GM23338 (cell line): ENCODE data around the gene AKNA. TPM values are rescaled to one million over a fixed set of nuclear protein-coding genes. Genes with fewer than 3 reads are reported as not detected.
"Not testable (repeated sequence)": the region's sequence is repeated elsewhere in the genome, so short reads cannot be mapped to it uniquely, and the experiment has no call there.

ENCODE experiments used
- ATAC-seq: fragments of 200-7000 bp; cut with Tn5 transposase; 3 replicates; pipeline ENCODE4 v1.9.1; 2020
- DNase-seq: peaks from one replicate; pipeline ENCODE4 v3.0.0-alpha.2; 2015; ENCODE audit warnings: low spot score
- H2AFZ ChIP-seq: fragments of 200-600 bp; sonication (generic); 2 replicates; pipeline ENCODE4 v1.8.0; 2016; ENCODE audit warnings: antibody characterized with exemption, mild to moderate bottlenecking, moderate library complexity
- H3F3A ChIP-seq: fragments of 200-600 bp; sonication (generic); replicated peaks from 2 replicates; pipeline ENCODE4 v1.8.0; 2017; ENCODE audit warnings: antibody characterized with exemption, mixed run types, low read depth
- H3K27ac ChIP-seq: fragments of 200-600 bp; sonication (generic); 2 replicates; pipeline ENCODE4 v1.6.1; 2016; ENCODE audit warnings: low read depth
- H3K27me3 ChIP-seq: fragments of 200-600 bp; sonication (generic); 2 replicates; pipeline ENCODE4 v1.8.0; 2016; ENCODE audit warnings: mild to moderate bottlenecking, mixed run types, moderate library complexity; ENCODE audit not compliant: insufficient read depth
- H3K36me3 ChIP-seq: fragments of 200-600 bp; sonication (generic); 2 replicates; pipeline ENCODE4 v1.8.0; 2016; ENCODE audit warnings: mild to moderate bottlenecking; ENCODE audit not compliant: insufficient read depth
- H3K4me1 ChIP-seq: fragments of 200-600 bp; sonication (generic); 2 replicates; pipeline ENCODE4 v1.8.0; 2016; ENCODE audit warnings: mild to moderate bottlenecking, moderate library complexity; ENCODE audit not compliant: insufficient read depth
- H3K4me2 ChIP-seq: fragments of 200-600 bp; sonication (generic); 2 replicates; pipeline ENCODE4 v1.7.1; 2017; ENCODE audit warnings: mixed run types
- H3K4me3 ChIP-seq: fragments of 200-600 bp; sonication (generic); 2 replicates; pipeline ENCODE4 v1.6.1; 2016; ENCODE audit warnings: mixed run types
- H3K79me2 ChIP-seq: fragments of 200-600 bp; sonication (generic); replicated peaks from 2 replicates; pipeline ENCODE4 v1.8.0; 2017; ENCODE audit warnings: mild to moderate bottlenecking; ENCODE audit not compliant: insufficient read depth
- H3K9me2 ChIP-seq: fragments of 200-600 bp; sonication (generic); 2 replicates; pipeline ENCODE4 v1.8.0; 2017; ENCODE audit not compliant: insufficient read depth
- H4K20me1 ChIP-seq: fragments of 200-600 bp; sonication (generic); replicated peaks from 2 replicates; pipeline ENCODE4 v1.8.0; 2017; ENCODE audit warnings: mild to moderate bottlenecking; ENCODE audit not compliant: insufficient read depth
- H3K27ac Mint-ChIP-seq: 2 replicates; pipeline ENCODE4 v1.8.0; 2020; ENCODE audit warnings: inconsistent platforms, mild to moderate bottlenecking, moderate library complexity, mixed read lengths
- H3K27me3 Mint-ChIP-seq: 3 replicates; pipeline ENCODE4 v1.8.0; 2022; ENCODE audit warnings: low read depth, mild to moderate bottlenecking, moderate library complexity, mixed read lengths, inconsistent platforms; ENCODE audit not compliant: insufficient read depth, poor library complexity
- H3K36me3 Mint-ChIP-seq: 3 replicates; pipeline ENCODE4 v1.8.0; 2021; ENCODE audit warnings: low read depth, mild to moderate bottlenecking, inconsistent platforms, moderate library complexity, mixed read lengths
- H3K4me1 Mint-ChIP-seq: 3 replicates; pipeline ENCODE4 v1.8.0; 2020; ENCODE audit warnings: mild to moderate bottlenecking, inconsistent platforms, mixed read lengths
- H3K4me3 Mint-ChIP-seq: 3 replicates; pipeline ENCODE4 v1.8.0; 2021; ENCODE audit warnings: moderate library complexity, mild to moderate bottlenecking, inconsistent platforms, mixed read lengths
- H3K9me3 Mint-ChIP-seq: 3 replicates; pipeline ENCODE4 v1.8.0; 2020; ENCODE audit warnings: moderate library complexity, mild to moderate bottlenecking, inconsistent platforms, mixed read lengths
- CREB1 ChIP-seq: fragments of 250-450 bp; sonication (Bioruptor Pico); IDR thresholded peaks from 2 replicates; pipeline ENCODE4 v1.5.0; 2020; ENCODE audit warnings: low read depth, mild to moderate bottlenecking, moderate library complexity
- CTCF ChIP-seq, 2 experiments: fragments of 200-600 bp in 1 of 2; sonication (generic) in 1 of 2; conservative IDR thresholded peaks; 2 replicates each; pipeline versions ENCODE4 v1.5.1 to v1.6.1; 2016 to 2017; ENCODE audit warnings: antibody characterized with exemption in 2 of 2, low read depth in 2 of 2, mild to moderate bottlenecking in 2 of 2, moderate library complexity in 1 of 2
- ETS1 ChIP-seq: IDR thresholded peaks from 2 replicates; pipeline ENCODE4 v1.6.1; 2016; ENCODE audit warnings: antibody characterized with exemption
- EZH2 ChIP-seq: fragments of 200-600 bp; sonication (generic); IDR thresholded peaks from one replicate; pipeline ENCODE4 v1.8.0; 2017; ENCODE audit warnings: antibody characterized with exemption, mild to moderate bottlenecking, low read depth; ENCODE audit not compliant: unreplicated experiment
- EZH2phosphoT487 ChIP-seq: fragments of 200-600 bp; sonication (generic); IDR thresholded peaks from one replicate; pipeline ENCODE4 v1.8.1; 2018; ENCODE audit warnings: antibody characterized with exemption; ENCODE audit not compliant: unreplicated experiment
- NANOG ChIP-seq: IDR thresholded peaks from 2 replicates; pipeline ENCODE4 v1.6.1; 2016; ENCODE audit warnings: antibody characterized with exemption, borderline replicate concordance
- POLR2AphosphoS5 ChIP-seq: IDR thresholded peaks from 2 replicates; pipeline ENCODE4 v1.6.1; 2016; ENCODE audit warnings: antibody characterized with exemption, low read depth
- STAT1 ChIP-seq: IDR thresholded peaks from one replicate; pipeline ENCODE4 v1.6.1; 2016; ENCODE audit warnings: antibody characterized with exemption; ENCODE audit not compliant: unreplicated experiment
- ZNF114 ChIP-seq: fragments of 250-450 bp; sonication (Bioruptor Pico); IDR thresholded peaks from 2 replicates; pipeline ENCODE4 v1.5.0; 2020; ENCODE audit warnings: mild to moderate bottlenecking, moderate library complexity
- ZNF331 ChIP-seq: fragments of 250-450 bp; sonication (Bioruptor Pico); IDR thresholded peaks from 2 replicates; pipeline ENCODE4 v1.5.0; 2020; ENCODE audit warnings: low read depth, mild to moderate bottlenecking, moderate library complexity
- polyA plus RNA-seq: library from polyadenylated mRNA; unstranded; fragments of >200 nt; fragmentation: Nextera tagmentation; extraction: Ambion mirVana; gene quantifications from 2 replicates; pipeline ENCODE4 v1.2.1, GENCODE V29; 2016
- total RNA-seq: library from RNA; depleted of rRNA; stranded (reverse); fragments of >200 nt; shearing (Covaris generic); gene quantifications from 2 replicates; pipeline ENCODE4 v1.2.3, GENCODE V29; 2014
- TF ChIP-seq, protein P1 (sequence below): fragments of 250-450 bp; sonication (Bioruptor Pico); IDR thresholded peaks from 2 replicates; pipeline ENCODE4 v1.5.0; 2020; ENCODE audit warnings: mild to moderate bottlenecking, moderate library complexity

Gene AKNA
- total and polyA plus RNA-seq, 2 experiments from 2014 or later: 9.0 to 28.1 TPM

DNA sequence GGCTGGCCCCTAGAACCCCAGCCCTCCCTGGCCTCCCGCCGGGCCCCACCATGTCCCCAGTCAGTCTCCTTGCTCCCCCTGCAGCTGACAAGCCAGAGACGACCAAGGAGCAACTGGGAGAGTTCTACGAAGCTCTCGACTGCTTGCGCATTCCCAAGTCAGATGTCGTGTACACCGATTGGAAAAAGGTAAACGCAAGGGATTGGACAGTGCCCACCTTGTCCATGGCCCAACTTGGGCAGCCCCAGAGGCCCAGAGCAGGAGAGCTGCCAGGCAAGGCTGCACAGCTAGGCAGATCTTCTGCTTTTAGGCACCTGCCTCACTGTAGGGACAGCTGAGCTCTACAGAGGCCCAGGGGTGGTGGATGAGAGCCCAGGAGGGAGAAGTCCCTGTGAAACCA, 62.8 kb downstream of the AKNA start:
- H3K27me3 Mint-ChIP-seq, H3K4me1 ChIP-seq: not testable (repeated sequence)

DNA sequence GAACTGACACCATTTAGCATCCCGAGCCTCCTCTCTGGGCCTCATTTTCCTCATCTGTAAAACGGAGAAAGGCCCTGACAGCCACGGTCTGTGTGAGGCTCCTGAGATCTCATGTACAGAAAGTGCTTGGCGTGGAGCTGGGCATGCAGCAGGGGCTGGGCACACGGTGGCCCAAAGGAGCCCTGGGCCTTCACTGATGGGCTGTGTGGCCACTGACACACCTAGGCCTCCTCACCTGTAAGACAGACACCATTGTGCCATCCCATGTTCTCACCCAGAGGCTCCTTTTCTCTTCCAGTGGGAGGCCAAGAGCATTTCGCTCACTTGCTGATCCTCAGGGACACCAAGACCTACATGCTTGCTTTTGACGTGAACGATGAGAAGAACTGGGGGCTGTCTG, 63.3 kb downstream of the AKNA start:
- no peaks in the 10 kb centered on the region; the same call in 2 of the 3 replicates for H3K9me3 Mint-ChIP-seq
- no peaks in the 10 kb centered on the region for H3K27me3 ChIP-seq
- no peaks in the 10 kb centered on the region for H3K9me2 ChIP-seq
- H3K4me3 Mint-ChIP-seq: no peak overlapping the region
- no peak overlapping the region for H3K27ac ChIP-seq
- no peak overlapping the region for H3K27ac Mint-ChIP-seq
- no peaks in the 10 kb centered on the region for H3K4me1 Mint-ChIP-seq
- H3K4me2 ChIP-seq: no peak overlapping the region
- H3F3A ChIP-seq: no peaks in the 10 kb centered on the region
- no peaks in the 10 kb centered on the region for H3K36me3 ChIP-seq
- ATAC-seq (no peak), DNase-seq (no peak)
- H3K79me2 ChIP-seq: no peaks in the 10 kb centered on the region
- no peak overlapping the region for H3K4me3 ChIP-seq
- H2AFZ ChIP-seq: no peak overlapping the region
- no peaks in the 10 kb centered on the region for H4K20me1 ChIP-seq
- H3K27me3 Mint-ChIP-seq: no peaks in the 10 kb centered on the region
- H3K36me3 Mint-ChIP-seq: no peaks in the 10 kb centered on the region
- no peaks in the 10 kb centered on the region for H3K4me1 ChIP-seq
- TF ChIP-seq NANOG: no peak
- TF ChIP-seq EZH2phosphoT487: no peak
- no peak for TF ChIP-seq STAT1
- no peak for TF ChIP-seq ETS1
- TF ChIP-seq POLR2AphosphoS5: no peak
- no peak for TF ChIP-seq ZNF114 (CRISPR knock-in tag)
- TF ChIP-seq CREB1 (CRISPR knock-in tag): no peak
- TF ChIP-seq CTCF (conservative IDR thresholded peaks at IDR 0.05; ENCODE audit: low read depth in 2 of 2): no peak
- TF ChIP-seq, protein P1, sequence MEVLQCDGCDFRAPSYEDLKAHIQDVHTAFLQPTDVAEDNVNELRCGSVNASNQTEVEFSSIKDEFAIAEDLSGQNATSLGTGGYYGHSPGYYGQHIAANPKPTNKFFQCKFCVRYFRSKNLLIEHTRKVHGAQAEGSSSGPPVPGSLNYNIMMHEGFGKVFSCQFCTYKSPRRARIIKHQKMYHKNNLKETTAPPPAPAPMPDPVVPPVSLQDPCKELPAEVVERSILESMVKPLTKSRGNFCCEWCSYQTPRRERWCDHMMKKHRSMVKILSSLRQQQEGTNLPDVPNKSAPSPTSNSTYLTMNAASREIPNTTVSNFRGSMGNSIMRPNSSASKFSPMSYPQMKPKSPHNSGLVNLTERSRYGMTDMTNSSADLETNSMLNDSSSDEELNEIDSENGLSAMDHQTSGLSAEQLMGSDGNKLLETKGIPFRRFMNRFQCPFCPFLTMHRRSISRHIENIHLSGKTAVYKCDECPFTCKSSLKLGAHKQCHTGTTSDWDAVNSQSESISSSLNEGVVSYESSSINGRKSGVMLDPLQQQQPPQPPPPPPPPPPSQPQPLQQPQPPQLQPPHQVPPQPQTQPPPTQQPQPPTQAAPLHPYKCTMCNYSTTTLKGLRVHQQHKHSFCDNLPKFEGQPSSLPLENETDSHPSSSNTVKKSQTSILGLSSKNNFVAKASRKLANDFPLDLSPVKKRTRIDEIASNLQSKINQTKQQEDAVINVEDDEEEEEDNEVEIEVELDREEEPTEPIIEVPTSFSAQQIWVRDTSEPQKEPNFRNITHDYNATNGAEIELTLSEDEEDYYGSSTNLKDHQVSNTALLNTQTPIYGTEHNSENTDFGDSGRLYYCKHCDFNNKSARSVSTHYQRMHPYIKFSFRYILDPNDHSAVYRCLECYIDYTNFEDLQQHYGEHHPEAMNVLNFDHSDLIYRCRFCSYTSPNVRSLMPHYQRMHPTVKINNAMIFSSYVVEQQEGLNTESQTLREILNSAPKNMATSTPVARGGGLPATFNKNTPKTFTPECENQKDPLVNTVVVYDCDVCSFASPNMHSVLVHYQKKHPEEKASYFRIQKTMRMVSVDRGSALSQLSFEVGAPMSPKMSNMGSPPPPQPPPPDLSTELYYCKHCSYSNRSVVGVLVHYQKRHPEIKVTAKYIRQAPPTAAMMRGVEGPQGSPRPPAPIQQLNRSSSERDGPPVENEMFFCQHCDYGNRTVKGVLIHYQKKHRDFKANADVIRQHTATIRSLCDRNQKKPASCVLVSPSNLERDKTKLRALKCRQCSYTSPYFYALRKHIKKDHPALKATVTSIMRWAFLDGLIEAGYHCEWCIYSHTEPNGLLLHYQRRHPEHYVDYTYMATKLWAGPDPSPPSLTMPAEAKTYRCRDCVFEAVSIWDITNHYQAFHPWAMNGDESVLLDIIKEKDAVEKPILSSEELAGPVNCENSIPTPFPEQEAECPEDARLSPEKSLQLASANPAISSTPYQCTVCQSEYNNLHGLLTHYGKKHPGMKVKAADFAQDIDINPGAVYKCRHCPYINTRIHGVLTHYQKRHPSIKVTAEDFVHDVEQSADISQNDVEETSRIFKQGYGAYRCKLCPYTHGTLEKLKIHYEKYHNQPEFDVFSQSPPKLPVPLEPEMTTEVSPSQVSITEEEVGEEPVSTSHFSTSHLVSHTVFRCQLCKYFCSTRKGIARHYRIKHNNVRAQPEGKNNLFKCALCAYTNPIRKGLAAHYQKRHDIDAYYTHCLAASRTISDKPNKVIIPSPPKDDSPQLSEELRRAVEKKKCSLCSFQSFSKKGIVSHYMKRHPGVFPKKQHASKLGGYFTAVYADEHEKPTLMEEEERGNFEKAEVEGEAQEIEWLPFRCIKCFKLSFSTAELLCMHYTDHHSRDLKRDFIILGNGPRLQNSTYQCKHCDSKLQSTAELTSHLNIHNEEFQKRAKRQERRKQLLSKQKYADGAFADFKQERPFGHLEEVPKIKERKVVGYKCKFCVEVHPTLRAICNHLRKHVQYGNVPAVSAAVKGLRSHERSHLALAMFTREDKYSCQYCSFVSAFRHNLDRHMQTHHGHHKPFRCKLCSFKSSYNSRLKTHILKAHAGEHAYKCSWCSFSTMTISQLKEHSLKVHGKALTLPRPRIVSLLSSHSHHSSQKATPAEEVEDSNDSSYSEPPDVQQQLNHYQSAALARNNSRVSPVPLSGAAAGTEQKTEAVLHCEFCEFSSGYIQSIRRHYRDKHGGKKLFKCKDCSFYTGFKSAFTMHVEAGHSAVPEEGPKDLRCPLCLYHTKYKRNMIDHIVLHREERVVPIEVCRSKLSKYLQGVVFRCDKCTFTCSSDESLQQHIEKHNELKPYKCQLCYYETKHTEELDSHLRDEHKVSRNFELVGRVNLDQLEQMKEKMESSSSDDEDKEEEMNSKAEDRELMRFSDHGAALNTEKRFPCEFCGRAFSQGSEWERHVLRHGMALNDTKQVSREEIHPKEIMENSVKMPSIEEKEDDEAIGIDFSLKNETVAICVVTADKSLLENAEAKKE (CRISPR knock-in tag): no peak
- no peak for TF ChIP-seq EZH2
- no peak for TF ChIP-seq ZNF331

More for the DNA sequence above, 62.8 kb downstream of the AKNA start:
- H3K4me1 Mint-ChIP-seq, H3K4me2 ChIP-seq, H4K20me1 ChIP-seq, H3K9me2 ChIP-seq, ATAC-seq, H2AFZ ChIP-seq, H3K4me3 Mint-ChIP-seq, H3K36me3 Mint-ChIP-seq, H3K4me3 ChIP-seq, H3K27ac Mint-ChIP-seq, H3K27me3 ChIP-seq, H3K79me2 ChIP-seq, DNase-seq, H3K9me3 Mint-ChIP-seq, H3K36me3 ChIP-seq, H3F3A ChIP-seq, H3K27ac ChIP-seq: not testable (repeated sequence)
